ENCODE measurements around the gene FYCO1. TPM values are rescaled to one million over a fixed set of nuclear protein-coding genes. Genes with fewer than 3 reads are reported as not detected.
A peak's percentile ranks its signal among the peaks of the same experiment; 100 is the strongest.

Gene FYCO1
- total and polyA plus RNA-seq, 7 donors, result 14.0 to 129 (median 68.3) TPM

DNA sequence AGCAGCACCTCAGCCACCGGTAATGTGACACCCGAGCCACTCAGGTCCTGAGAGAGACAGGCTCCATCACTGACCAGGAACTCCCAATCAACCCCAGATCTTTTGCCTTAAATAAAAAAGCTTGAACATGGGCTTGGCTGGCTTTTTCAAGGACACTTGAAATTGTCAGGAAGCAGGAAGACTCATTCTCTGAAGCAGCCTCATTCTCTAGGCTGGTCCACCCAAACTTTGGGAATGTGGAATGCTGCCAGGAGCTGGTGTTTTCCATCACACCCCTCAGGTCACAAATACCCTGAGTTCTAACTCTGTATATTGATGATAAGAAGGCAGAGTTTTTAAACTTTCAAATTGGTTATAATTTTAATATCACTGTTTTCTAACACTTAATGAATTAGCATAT is 35.3 kb downstream of the FYCO1 start:
- H3K4me1 ChIP-seq, result peaks cover 23% of the 10 kb centered on the region
- H3K27ac ChIP-seq, result peak overlapping the region; percentile 88
- TF ChIP-seq, protein P1, sequence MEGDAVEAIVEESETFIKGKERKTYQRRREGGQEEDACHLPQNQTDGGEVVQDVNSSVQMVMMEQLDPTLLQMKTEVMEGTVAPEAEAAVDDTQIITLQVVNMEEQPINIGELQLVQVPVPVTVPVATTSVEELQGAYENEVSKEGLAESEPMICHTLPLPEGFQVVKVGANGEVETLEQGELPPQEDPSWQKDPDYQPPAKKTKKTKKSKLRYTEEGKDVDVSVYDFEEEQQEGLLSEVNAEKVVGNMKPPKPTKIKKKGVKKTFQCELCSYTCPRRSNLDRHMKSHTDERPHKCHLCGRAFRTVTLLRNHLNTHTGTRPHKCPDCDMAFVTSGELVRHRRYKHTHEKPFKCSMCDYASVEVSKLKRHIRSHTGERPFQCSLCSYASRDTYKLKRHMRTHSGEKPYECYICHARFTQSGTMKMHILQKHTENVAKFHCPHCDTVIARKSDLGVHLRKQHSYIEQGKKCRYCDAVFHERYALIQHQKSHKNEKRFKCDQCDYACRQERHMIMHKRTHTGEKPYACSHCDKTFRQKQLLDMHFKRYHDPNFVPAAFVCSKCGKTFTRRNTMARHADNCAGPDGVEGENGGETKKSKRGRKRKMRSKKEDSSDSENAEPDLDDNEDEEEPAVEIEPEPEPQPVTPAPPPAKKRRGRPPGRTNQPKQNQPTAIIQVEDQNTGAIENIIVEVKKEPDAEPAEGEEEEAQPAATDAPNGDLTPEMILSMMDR (IDR thresholded peaks at IDR 0.05), result no peak
- intact Hi-C loops (cut with DNase I), result no loop called here
- peaks cover 11 to 100% of the 10 kb centered on the region in 2 donors for H3K36me3 ChIP-seq (ENCODE audit: insufficient read depth in 1 of 2, low read depth in 1 of 2)
- H3K9me3 ChIP-seq, result no peaks in the 10 kb centered on the region
- H3K4me3 ChIP-seq, result no peak overlapping the region
- DNase-seq (no peak), ATAC-seq (no peak)
- WGBS, 3 donors, result 57 to 67% (median 62%) methylated on average over 2 of the region's 2 CpGs
- H3K27me3 ChIP-seq (ENCODE audit: insufficient read depth in 3 of 3, low read length in 2 of 3), result no peaks in the 10 kb centered on the region

DNA sequence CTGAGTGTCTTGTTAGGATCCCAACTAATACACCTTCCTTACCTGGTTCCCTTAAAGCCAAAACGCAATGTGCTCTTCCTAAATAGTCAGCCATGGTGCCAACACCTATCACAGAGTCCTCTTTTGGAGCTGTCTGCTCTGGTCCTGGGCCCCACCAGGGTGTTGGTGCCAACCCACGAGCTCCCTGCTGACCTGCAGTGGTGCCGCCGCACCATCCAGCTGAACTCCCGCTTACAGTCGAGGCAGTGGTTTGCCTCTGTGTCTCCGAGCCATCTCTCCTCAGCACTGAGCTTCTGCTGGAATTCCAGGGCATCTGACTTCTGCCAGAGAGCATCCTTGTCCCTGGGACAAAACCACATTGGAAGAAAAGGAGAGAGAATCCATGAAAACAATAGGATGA is 36.4 kb downstream of the FYCO1 start:
- DNase-seq (no peak), ATAC-seq (peak in 1 of 4 donors; percentile 3)
- Histone ChIP-seq H3K27me3 (ENCODE audit: insufficient read depth in 3 of 3, low read length in 2 of 3) (no peaks in the 10 kb centered on the region), H3K36me3 (ENCODE audit: insufficient read depth in 1 of 2, low read depth in 1 of 2) (peaks cover 14 to 100% of the 10 kb centered on the region in 2 donors), H3K4me1 (peaks cover 23% of the 10 kb centered on the region), H3K9me3 (no peaks in the 10 kb centered on the region), H3K27ac (peak overlapping the region; percentile 88), H3K4me3 (no peak overlapping the region)
- TF ChIP-seq, protein P1 (IDR thresholded peaks at IDR 0.05), result no peak
- 85 to 93% (median 93%) methylated on average over 7 of the region's 7 CpGs for WGBS, 3 donors
- intact Hi-C loops (cut with DNase I), result no loop called here

DNA sequence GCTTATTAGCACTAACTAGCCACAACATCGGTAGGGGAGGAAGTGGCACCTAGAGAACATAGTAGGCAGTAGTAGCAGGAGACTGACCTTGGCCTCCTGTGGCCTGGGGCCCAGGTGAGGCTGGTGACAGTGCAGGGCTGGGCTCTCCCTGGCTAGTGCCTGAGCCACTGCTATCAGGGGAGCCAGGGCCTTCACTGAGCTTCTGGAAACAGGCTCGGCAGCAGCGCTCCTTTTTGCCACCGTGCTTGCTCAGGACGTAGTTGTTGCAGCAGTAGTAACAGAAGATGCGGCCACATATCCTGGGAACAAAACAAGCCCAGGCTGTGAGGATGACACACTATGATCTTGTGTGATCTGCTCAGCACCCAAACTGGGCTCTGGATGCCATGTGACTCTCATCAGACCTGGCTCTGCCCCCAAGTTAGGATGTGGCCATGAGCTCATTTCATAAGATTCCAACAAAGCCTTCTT is 37.3 kb downstream of the FYCO1 start:
- ATAC-seq (peak; percentile 96 to 97 (median 97)), DNase-seq (peak; percentile 43 to 80)
- no peaks in the 10 kb centered on the region for H3K9me3 ChIP-seq
- peak overlapping the region; percentile 88 for H3K27ac ChIP-seq
- no peaks in the 10 kb centered on the region for H3K27me3 ChIP-seq (ENCODE audit: insufficient read depth in 3 of 3, low read length in 2 of 3)
- WGBS, 3 donors, result 33 to 66% (median 43%) methylated on average over 6 of the region's 6 CpGs
- peaks cover 23% of the 10 kb centered on the region for H3K4me1 ChIP-seq
- intact Hi-C loops (cut with DNase I), result no loop called here
- TF ChIP-seq, protein P1 (IDR thresholded peaks at IDR 0.05), result no peak
- peaks cover 11 to 100% of the 10 kb centered on the region in 2 donors for H3K36me3 ChIP-seq (ENCODE audit: insufficient read depth in 1 of 2, low read depth in 1 of 2)
- H3K4me3 ChIP-seq, result peak overlapping the region; percentile 21

DNA sequence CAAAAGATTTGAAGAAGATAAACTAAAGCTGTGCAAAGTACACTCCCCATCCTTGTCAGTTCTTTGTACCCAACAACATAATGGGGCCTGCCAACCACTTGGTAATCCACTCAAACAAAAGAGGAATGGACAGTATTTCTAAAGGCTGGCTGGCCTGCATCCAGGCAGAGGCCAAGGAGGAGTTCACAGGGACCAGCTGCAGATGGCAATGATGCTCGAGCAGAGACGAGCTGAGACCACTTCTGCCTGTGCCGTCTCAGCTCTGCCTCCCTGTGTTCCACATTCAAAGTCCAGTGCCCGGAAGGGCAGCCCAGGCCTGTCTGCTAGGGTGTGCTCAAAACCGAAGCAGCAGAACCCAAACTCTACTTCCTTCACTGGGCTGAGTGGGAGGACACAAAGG is 38.0 kb downstream of the FYCO1 start:
- peak overlapping the region; percentile 88 for H3K27ac ChIP-seq
- H3K27me3 ChIP-seq (ENCODE audit: insufficient read depth in 3 of 3, low read length in 2 of 3), result no peaks in the 10 kb centered on the region
- peaks cover 11 to 100% of the 10 kb centered on the region in 2 donors for H3K36me3 ChIP-seq (ENCODE audit: insufficient read depth in 1 of 2, low read depth in 1 of 2)
- ATAC-seq (peak in 2 of 4 donors; percentile 2 to 19), DNase-seq (no peak)
- TF ChIP-seq, protein P1 (IDR thresholded peaks at IDR 0.05), result no peak
- intact Hi-C loops (cut with DNase I), result no loop called here
- WGBS, 3 donors, result 37 to 57% (median 40%) methylated on average over 5 of the region's 5 CpGs
- peaks cover 23% of the 10 kb centered on the region for H3K4me1 ChIP-seq
- H3K4me3 ChIP-seq, result peak overlapping the region; percentile 21
- no peaks in the 10 kb centered on the region for H3K9me3 ChIP-seq

DNA sequence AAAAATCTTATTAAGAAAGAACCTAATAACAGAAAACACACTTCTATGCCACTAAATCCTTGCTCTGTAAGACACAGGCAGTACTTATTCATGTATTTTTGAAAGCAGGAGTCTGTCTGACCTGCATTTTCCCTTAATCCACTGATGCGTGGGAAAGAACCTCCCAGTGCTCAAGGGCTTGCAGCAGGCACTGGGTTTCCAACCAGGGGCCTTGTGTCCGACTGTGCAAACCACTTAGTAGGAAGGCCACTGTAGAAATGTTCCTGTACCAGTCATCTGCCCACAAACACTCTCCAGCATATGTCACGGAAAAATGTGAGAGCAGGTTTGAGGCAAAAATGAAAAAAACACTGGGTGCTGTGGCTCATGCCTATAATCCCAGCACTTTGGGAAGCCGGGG is 39.9 kb downstream of the FYCO1 start:
- ATAC-seq, result no peak
- 88 to 94% (median 94%) methylated on average over 4 of the region's 4 CpGs for WGBS, 3 donors
- TF ChIP-seq, protein P1 (IDR thresholded peaks at IDR 0.05), result no peak
- Histone ChIP-seq H3K27ac (peak overlapping the region; percentile 88), H3K27me3 (ENCODE audit: insufficient read depth in 3 of 3, low read length in 2 of 3) (no peaks in the 10 kb centered on the region), H3K4me3 (no peak overlapping the region), H3K4me1 (peaks cover 23% of the 10 kb centered on the region), H3K36me3 (ENCODE audit: insufficient read depth in 1 of 2, low read depth in 1 of 2) (peaks cover 11 to 100% of the 10 kb centered on the region in 2 donors), H3K9me3 (no peaks in the 10 kb centered on the region)
- intact Hi-C loops (cut with DNase I), result no loop called here
- no peak for DNase-seq

Measured in psoas muscle (tissue), 8 donors.